ENCODE data around the gene ABCA3. TPM values are rescaled to one million over a fixed set of nuclear protein-coding genes. Genes with fewer than 3 reads are reported as not detected.
"Not testable (repeated sequence)": the region's sequence is repeated elsewhere in the genome, so short reads cannot be mapped to it uniquely, and the experiment has no call there.

The ABCA3 gene
- total RNA-seq, 1 donor from 2014 or later, result 1.2 TPM

- peak; percentile 10 for ATAC-seq
Observed at GRCh38 chr16:2278956-2279800, 61.4 kb downstream of the ABCA3 start.

GRCh38 chr16:2278272-2278608 is 62.3 kb downstream of the ABCA3 start:
- ATAC-seq, result no peak

- ATAC-seq, result peak; percentile 9
Observed at GRCh38 chr16:2277466-2278271, 62.9 kb downstream of the ABCA3 start.

- ATAC-seq, result no peak
Observed at GRCh38 chr16:2276368-2277195, 63.9 kb downstream of the ABCA3 start.

GRCh38 chr16:2275476-2276367 is 64.8 kb downstream of the ABCA3 start:
- ATAC-seq, result no peak

- no peak for ATAC-seq
Observed at GRCh38 chr16:2273931-2274330, 66.6 kb downstream of the ABCA3 start.

- no peak for ATAC-seq
Observed at GRCh38 chr16:2273484-2273883, 67.0 kb downstream of the ABCA3 start.

- ATAC-seq, result no peak
Observed at GRCh38 chr16:2271848-2272461, 68.6 kb downstream of the ABCA3 start.

- no peak for ATAC-seq
Observed at GRCh38 chr16:2270588-2271470, 69.7 kb downstream of the ABCA3 start.

- ATAC-seq, result no peak
Observed at GRCh38 chr16:2270070-2270462, 70.5 kb downstream of the ABCA3 start.

- ATAC-seq, result peak; percentile 91
Observed at GRCh38 chr16:2267913-2268666, 72.4 kb downstream of the ABCA3 start, which contains the start of gene RNPS1. Gene RNPS1, minus strand, starts transcription at chr16:2268126. Its CDS starts 3,483 bp downstream, at chr16:2264643.

GRCh38 chr16:2267505-2267912 is 73.0 kb downstream of the ABCA3 start:
- peak; percentile 72 for ATAC-seq

GRCh38 chr16:2266887-2267286 is 73.6 kb downstream of the ABCA3 start:
- ATAC-seq, result not testable (repeated sequence)

- not testable (repeated sequence) for ATAC-seq
Observed at GRCh38 chr16:2263026-2263425, 77.5 kb downstream of the ABCA3 start.

GRCh38 chr16:2260250-2260649 is 80.3 kb downstream of the ABCA3 start:
- ATAC-seq, result no peak

GRCh38 chr16:2258530-2258929 is 82.0 kb downstream of the ABCA3 start:
- ATAC-seq, result not testable (repeated sequence)

- no peak for ATAC-seq
Observed at GRCh38 chr16:2257726-2258125, 82.8 kb downstream of the ABCA3 start.

GRCh38 chr16:2256531-2257140 is 83.9 kb downstream of the ABCA3 start:
- no peak for ATAC-seq

- no peak for ATAC-seq
Observed at GRCh38 chr16:2253293-2253692, 87.2 kb downstream of the ABCA3 start.

All from esophagus mucosa (tissue), 1 donor.